Right lobe of liver (tissue), 6 donors: Measurements from ENCODE around the gene SLC36A4. TPM values are rescaled to one million over a fixed set of nuclear protein-coding genes. Genes with fewer than 3 reads are reported as not detected.

Experiments used
- ATAC-seq, 4 donors: fragments of 200-7000 bp; cut with Tn5 transposase; one replicate each; pipeline ENCODE4 v1.9.1; 2020; ENCODE audit warnings: mild to moderate bottlenecking in 4 of 4, moderate library complexity in 4 of 4
- DNase-seq, 3 donors: peaks; one replicate each; pipeline ENCODE4 v3.0.0-alpha.2; 2020
- H3K27ac ChIP-seq, 3 donors: fragments of 200-600 bp; one replicate each; pipeline ENCODE4 v1.8.0; 2022
- H3K27me3 ChIP-seq, 2 donors: fragments of 200-600 bp; one replicate each; pipeline ENCODE4 v1.8.0; 2022
- H3K36me3 ChIP-seq, 4 donors: fragments of 200-600 bp; sonication (generic) in 1 of 4; one replicate each; pipeline versions ENCODE4 v1.5.1 to v1.8.0; 2017 to 2022; ENCODE audit warnings: control low read depth in 1 of 4
- H3K4me1 ChIP-seq, 4 donors: fragments of 200-600 bp; sonication (generic) in 1 of 4; one replicate each; pipeline versions ENCODE4 v1.5.1 to v1.8.0; 2017 to 2022; ENCODE audit warnings: control low read depth in 1 of 4
- H3K4me3 ChIP-seq, 3 donors: fragments of 200-600 bp; one replicate each; pipeline ENCODE4 v1.8.0; 2022
- H3K9me3 ChIP-seq, 4 donors: fragments of 200-600 bp; sonication (generic) in 1 of 4; one replicate each; pipeline versions ENCODE4 v1.5.1 to v1.8.0; 2017 to 2022; ENCODE audit warnings: control low read depth in 1 of 4
- CTCF ChIP-seq, 4 donors: fragments of 200-600 bp in 3 of 4; fragments of 450-650 bp in 1 of 4; IDR thresholded peaks; one replicate each; pipeline versions ENCODE4 v1.5.1 to v1.8.0; 2016 to 2022; ENCODE audit warnings: antibody characterized with exemption in 4 of 4, mild to moderate bottlenecking in 2 of 4
- POLR2A ChIP-seq: fragments of 450-650 bp; IDR thresholded peaks from one replicate; pipeline ENCODE4 v1.6.1; 2017; ENCODE audit warnings: antibody characterized with exemption, mild to moderate bottlenecking
- WGBS: methylation state at CpG from one replicate; pipeline ENCODE4 v1.1.6; 2018; ENCODE audit warnings: low coverage, low lambda C conversion rate; ENCODE audit not compliant: insufficient coverage; ENCODE audit errors: missing lambda C conversion rate; 5-methylcytosine and 5-hydroxymethylcytosine counted together
- intact Hi-C, 2 donors: fragments of 100-400 bp; cut with DNase I; formaldehyde crosslinking; loops; one replicate each; pipeline versions ENCODE4 v1.11.2 to v1.14.1; 2022
- total RNA-seq, 6 experiments: library from RNA; depleted of rRNA in 2 of 6; stranded (reverse); fragments of >200 nt in 2 of 6; fragmentation: NEBNext Ultra II Directional in 3 of 6; extraction: Animal tissue kit (Norgen Biotek cat#: 25700) in 3 of 6; gene quantifications; one replicate each; pipeline versions ENCODE4 v1.1.0 to v1.2.4, GENCODE V29; 2016 to 2023
- donor health status: DM: no; HTN: yes; CAD: no.
- donor health status: DM: no; HTN: no; CAD: no.
- donor health status: DM: no; HTN: no; CAD: no.
- donor health status: DM: no; HTN: yes; CAD: no.
- donor health status: DM: no; HTN: yes; CAD: no.

The SLC36A4 gene
- total RNA-seq, 6 experiments from 2014 or later: 3.2 to 10.7 (median 6.5) TPM

GRCh38 chr11:93123351-93123898 lies 74.4 kb downstream of the SLC36A4 start:
- Histone ChIP-seq H3K27me3 (no peaks in the 10 kb centered on the region), H3K4me3 (no peak overlapping the region), H3K9me3 (no peaks in the 10 kb centered on the region), H3K4me1 (no peaks in the 10 kb centered on the region), H3K27ac (no peak overlapping the region), H3K36me3 (no peaks in the 10 kb centered on the region)
- TF ChIP-seq CTCF (IDR thresholded peaks at IDR 0.05) (no peak), POLR2A (no peak)
- ATAC-seq (no peak), DNase-seq (no peak)
- 70% methylated on average over 4 of the region's 4 CpGs for WGBS
- intact Hi-C loops: no loop called here

- TF ChIP-seq POLR2A: no peak
- ATAC-seq (no peak), DNase-seq (no peak)
- 56% methylated on average over 2 of the region's 2 CpGs for WGBS
- no peaks in the 10 kb centered on the region for H3K4me1 ChIP-seq
- no peaks in the 10 kb centered on the region for H3K36me3 ChIP-seq
- no peak overlapping the region for H3K4me3 ChIP-seq
- intact Hi-C loops: no loop called here
- H3K27ac ChIP-seq: no peak overlapping the region
- H3K27me3 ChIP-seq: no peaks in the 10 kb centered on the region
- H3K9me3 ChIP-seq: no peaks in the 10 kb centered on the region
Observed at GRCh38 chr11:93122535-93123235, 75.1 kb downstream of the SLC36A4 start.

GRCh38 chr11:93118276-93118675 lies 79.5 kb downstream of the SLC36A4 start:
- TF ChIP-seq CTCF (IDR thresholded peaks at IDR 0.05) (no peak), POLR2A (no peak)
- H3K27ac ChIP-seq: no peak overlapping the region
- no peaks in the 10 kb centered on the region for H3K9me3 ChIP-seq
- H3K27me3 ChIP-seq: no peaks in the 10 kb centered on the region
- ATAC-seq (no peak), DNase-seq (no peak)
- no peaks in the 10 kb centered on the region for H3K36me3 ChIP-seq
- no peaks in the 10 kb centered on the region for H3K4me1 ChIP-seq
- intact Hi-C loops: no loop called here
- H3K4me3 ChIP-seq: no peak overlapping the region

- H3K9me3 ChIP-seq: no peaks in the 10 kb centered on the region
- TF ChIP-seq POLR2A (no peak), CTCF (IDR thresholded peaks at IDR 0.05) (no peak)
- ATAC-seq (no peak), DNase-seq (no peak)
- H3K27ac ChIP-seq: no peak overlapping the region
- H3K27me3 ChIP-seq: no peaks in the 10 kb centered on the region
- no peak overlapping the region for H3K4me3 ChIP-seq
- H3K36me3 ChIP-seq: no peaks in the 10 kb centered on the region
- intact Hi-C loops: no loop called here
- 43% methylated on average over 6 of the region's 6 CpGs for WGBS
- no peaks in the 10 kb centered on the region for H3K4me1 ChIP-seq
Observed at GRCh38 chr11:93117565-93117964, 80.2 kb downstream of the SLC36A4 start.

GRCh38 chr11:93116641-93117441 lies 81.0 kb downstream of the SLC36A4 start:
- intact Hi-C loops: no loop called here
- no peak overlapping the region for H3K4me3 ChIP-seq
- DNase-seq: no peak
- H3K27me3 ChIP-seq: no peaks in the 10 kb centered on the region
- WGBS: 58% methylated on average over 6 of the region's 6 CpGs
- H3K36me3 ChIP-seq: no peaks in the 10 kb centered on the region
- no peak overlapping the region for H3K27ac ChIP-seq
- TF ChIP-seq CTCF (IDR thresholded peaks at IDR 0.05): no peak
- TF ChIP-seq POLR2A: no peak
- no peak for ATAC-seq
- H3K9me3 ChIP-seq: no peaks in the 10 kb centered on the region
- no peaks in the 10 kb centered on the region for H3K4me1 ChIP-seq
